Right lobe of liver (tissue), 4 donors: ENCODE data around the gene PARM1.

Source experiments
- POLR2A ChIP-seq: fragments of 450-650 bp; IDR thresholded peaks from one replicate; pipeline ENCODE4 v1.6.1; 2017; ENCODE audit warnings: antibody characterized with exemption, mild to moderate bottlenecking
- TF ChIP-seq, protein P1 (sequence below), 4 donors: fragments of 200-600 bp in 3 of 4; fragments of 450-650 bp in 1 of 4; IDR thresholded peaks; one replicate each; pipeline versions ENCODE4 v1.5.1 to v1.8.0; 2016 to 2022; ENCODE audit warnings: antibody characterized with exemption in 4 of 4, mild to moderate bottlenecking in 2 of 4
- donor health status: DM: no; HTN: no; CAD: no.
- donor health status: DM: no; HTN: no; CAD: no.
- donor health status: DM: no; HTN: yes; CAD: no.

DNA sequence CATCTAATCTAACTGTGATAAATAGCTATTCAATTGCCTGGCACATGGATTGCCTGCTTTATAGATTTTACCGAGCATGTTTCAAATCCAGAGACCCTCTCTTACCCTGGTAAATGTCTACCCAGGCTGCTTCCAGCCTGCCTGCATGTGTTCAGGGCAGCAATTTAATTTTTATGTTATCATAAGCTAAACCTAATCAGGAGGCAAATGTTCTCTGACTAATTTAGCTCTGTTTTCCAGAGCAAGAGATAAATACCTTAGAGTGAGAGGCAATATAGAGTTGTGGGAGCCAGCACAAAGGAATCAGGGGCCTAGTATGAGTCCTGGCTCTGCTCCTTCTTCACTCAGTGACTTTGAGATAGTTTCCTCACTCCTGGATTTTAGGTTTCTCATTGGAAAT, 37.7 kb downstream of the PARM1 start:
- TF ChIP-seq, protein P1, sequence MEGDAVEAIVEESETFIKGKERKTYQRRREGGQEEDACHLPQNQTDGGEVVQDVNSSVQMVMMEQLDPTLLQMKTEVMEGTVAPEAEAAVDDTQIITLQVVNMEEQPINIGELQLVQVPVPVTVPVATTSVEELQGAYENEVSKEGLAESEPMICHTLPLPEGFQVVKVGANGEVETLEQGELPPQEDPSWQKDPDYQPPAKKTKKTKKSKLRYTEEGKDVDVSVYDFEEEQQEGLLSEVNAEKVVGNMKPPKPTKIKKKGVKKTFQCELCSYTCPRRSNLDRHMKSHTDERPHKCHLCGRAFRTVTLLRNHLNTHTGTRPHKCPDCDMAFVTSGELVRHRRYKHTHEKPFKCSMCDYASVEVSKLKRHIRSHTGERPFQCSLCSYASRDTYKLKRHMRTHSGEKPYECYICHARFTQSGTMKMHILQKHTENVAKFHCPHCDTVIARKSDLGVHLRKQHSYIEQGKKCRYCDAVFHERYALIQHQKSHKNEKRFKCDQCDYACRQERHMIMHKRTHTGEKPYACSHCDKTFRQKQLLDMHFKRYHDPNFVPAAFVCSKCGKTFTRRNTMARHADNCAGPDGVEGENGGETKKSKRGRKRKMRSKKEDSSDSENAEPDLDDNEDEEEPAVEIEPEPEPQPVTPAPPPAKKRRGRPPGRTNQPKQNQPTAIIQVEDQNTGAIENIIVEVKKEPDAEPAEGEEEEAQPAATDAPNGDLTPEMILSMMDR (IDR thresholded peaks at IDR 0.05), result no peak
- TF ChIP-seq POLR2A, result no peak
